Liver (tissue), 3 donors: Measurements from ENCODE around the gene TMF1.

Experiments
- FOXA1 ChIP-seq: IDR thresholded peaks from 2 replicates; pipeline ENCODE4 v1.6.1; 2016; ENCODE audit warnings: antibody characterized with exemption
- GABPA ChIP-seq, 2 donors: IDR thresholded peaks in 1 of 2; conservative IDR thresholded peaks in 1 of 2; 2 replicates each; pipeline ENCODE4 v1.6.1; 2016; ENCODE audit warnings: antibody characterized with exemption in 2 of 2, mild to moderate bottlenecking in 1 of 2, moderate library complexity in 1 of 2
- NR2F2 ChIP-seq: IDR thresholded peaks from 2 replicates; pipeline ENCODE4 v1.6.1; 2016; ENCODE audit warnings: antibody characterized with exemption
- RAD21 ChIP-seq, 2 donors: IDR thresholded peaks; 2 replicates each; pipeline ENCODE4 v1.6.1; 2016; ENCODE audit warnings: antibody characterized with exemption in 2 of 2, mild to moderate bottlenecking in 2 of 2
- SP1 ChIP-seq: IDR thresholded peaks from 2 replicates; pipeline ENCODE4 v1.6.1; 2018; ENCODE audit warnings: antibody characterized with exemption, mild to moderate bottlenecking
- TAF1 ChIP-seq: conservative IDR thresholded peaks from 2 replicates; pipeline ENCODE4 v1.6.1; 2016; ENCODE audit warnings: antibody characterized with exemption, mild to moderate bottlenecking
- YY1 ChIP-seq: IDR thresholded peaks from 2 replicates; pipeline ENCODE4 v1.6.1; 2016; ENCODE audit warnings: antibody characterized with exemption, mild to moderate bottlenecking
- TF ChIP-seq, protein P1 (sequence below): fragments of 150-350 bp; IDR thresholded peaks from 2 replicates; pipeline ENCODE4 v1.5.1; 2017; ENCODE audit warnings: improper control_type of control experiment, low read depth, low read length; ENCODE audit not compliant: missing input control
- TF ChIP-seq, protein P2 (sequence below): IDR thresholded peaks from 2 replicates; pipeline ENCODE4 v1.6.1; 2016; ENCODE audit warnings: antibody characterized with exemption, mild to moderate bottlenecking
- TF ChIP-seq, protein P3 (sequence below): IDR thresholded peaks from 2 replicates; pipeline ENCODE4 v1.6.1; 2016; ENCODE audit warnings: antibody characterized with exemption
- TF ChIP-seq, protein P4 (sequence below): IDR thresholded peaks from 2 replicates; pipeline ENCODE4 v1.6.1; 2016; ENCODE audit warnings: antibody characterized with exemption
- TF ChIP-seq, protein P5 (sequence below): IDR thresholded peaks from 2 replicates; pipeline ENCODE4 v1.6.1; 2016; ENCODE audit warnings: antibody characterized with exemption
- donor health status: healthy.
- donor health status: healthy.

DNA sequence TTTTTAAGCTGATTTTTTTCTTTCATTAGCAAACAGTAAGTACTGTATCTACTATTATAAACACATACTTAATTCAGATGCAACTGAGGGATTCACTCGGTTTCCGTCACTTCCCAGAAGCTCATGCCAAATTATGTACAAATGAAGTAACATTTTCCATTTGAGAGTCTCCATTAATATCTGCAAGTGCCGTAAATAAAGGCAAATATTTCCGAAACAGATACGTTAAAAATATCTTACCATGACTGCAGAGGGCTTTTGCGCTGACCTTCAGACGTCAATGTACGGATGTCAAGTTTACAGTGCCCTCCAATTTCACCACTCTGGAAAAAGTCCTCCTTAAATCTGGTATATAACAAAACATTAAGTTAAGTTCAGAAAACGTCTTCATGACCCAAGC is 48.0 kb downstream of the TMF1 start:
- TF ChIP-seq, protein P1, sequence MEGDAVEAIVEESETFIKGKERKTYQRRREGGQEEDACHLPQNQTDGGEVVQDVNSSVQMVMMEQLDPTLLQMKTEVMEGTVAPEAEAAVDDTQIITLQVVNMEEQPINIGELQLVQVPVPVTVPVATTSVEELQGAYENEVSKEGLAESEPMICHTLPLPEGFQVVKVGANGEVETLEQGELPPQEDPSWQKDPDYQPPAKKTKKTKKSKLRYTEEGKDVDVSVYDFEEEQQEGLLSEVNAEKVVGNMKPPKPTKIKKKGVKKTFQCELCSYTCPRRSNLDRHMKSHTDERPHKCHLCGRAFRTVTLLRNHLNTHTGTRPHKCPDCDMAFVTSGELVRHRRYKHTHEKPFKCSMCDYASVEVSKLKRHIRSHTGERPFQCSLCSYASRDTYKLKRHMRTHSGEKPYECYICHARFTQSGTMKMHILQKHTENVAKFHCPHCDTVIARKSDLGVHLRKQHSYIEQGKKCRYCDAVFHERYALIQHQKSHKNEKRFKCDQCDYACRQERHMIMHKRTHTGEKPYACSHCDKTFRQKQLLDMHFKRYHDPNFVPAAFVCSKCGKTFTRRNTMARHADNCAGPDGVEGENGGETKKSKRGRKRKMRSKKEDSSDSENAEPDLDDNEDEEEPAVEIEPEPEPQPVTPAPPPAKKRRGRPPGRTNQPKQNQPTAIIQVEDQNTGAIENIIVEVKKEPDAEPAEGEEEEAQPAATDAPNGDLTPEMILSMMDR: no peak
- TF ChIP-seq, protein P2, sequence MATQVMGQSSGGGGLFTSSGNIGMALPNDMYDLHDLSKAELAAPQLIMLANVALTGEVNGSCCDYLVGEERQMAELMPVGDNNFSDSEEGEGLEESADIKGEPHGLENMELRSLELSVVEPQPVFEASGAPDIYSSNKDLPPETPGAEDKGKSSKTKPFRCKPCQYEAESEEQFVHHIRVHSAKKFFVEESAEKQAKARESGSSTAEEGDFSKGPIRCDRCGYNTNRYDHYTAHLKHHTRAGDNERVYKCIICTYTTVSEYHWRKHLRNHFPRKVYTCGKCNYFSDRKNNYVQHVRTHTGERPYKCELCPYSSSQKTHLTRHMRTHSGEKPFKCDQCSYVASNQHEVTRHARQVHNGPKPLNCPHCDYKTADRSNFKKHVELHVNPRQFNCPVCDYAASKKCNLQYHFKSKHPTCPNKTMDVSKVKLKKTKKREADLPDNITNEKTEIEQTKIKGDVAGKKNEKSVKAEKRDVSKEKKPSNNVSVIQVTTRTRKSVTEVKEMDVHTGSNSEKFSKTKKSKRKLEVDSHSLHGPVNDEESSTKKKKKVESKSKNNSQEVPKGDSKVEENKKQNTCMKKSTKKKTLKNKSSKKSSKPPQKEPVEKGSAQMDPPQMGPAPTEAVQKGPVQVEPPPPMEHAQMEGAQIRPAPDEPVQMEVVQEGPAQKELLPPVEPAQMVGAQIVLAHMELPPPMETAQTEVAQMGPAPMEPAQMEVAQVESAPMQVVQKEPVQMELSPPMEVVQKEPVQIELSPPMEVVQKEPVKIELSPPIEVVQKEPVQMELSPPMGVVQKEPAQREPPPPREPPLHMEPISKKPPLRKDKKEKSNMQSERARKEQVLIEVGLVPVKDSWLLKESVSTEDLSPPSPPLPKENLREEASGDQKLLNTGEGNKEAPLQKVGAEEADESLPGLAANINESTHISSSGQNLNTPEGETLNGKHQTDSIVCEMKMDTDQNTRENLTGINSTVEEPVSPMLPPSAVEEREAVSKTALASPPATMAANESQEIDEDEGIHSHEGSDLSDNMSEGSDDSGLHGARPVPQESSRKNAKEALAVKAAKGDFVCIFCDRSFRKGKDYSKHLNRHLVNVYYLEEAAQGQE: no peak
- TF ChIP-seq RAD21 (IDR thresholded peaks at IDR 0.05): no peak
- peak; percentile 42 for TF ChIP-seq NR2F2
- TF ChIP-seq, protein P3, sequence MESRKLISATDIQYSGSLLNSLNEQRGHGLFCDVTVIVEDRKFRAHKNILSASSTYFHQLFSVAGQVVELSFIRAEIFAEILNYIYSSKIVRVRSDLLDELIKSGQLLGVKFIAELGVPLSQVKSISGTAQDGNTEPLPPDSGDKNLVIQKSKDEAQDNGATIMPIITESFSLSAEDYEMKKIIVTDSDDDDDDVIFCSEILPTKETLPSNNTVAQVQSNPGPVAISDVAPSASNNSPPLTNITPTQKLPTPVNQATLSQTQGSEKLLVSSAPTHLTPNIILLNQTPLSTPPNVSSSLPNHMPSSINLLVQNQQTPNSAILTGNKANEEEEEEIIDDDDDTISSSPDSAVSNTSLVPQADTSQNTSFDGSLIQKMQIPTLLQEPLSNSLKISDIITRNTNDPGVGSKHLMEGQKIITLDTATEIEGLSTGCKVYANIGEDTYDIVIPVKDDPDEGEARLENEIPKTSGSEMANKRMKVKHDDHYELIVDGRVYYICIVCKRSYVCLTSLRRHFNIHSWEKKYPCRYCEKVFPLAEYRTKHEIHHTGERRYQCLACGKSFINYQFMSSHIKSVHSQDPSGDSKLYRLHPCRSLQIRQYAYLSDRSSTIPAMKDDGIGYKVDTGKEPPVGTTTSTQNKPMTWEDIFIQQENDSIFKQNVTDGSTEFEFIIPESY: no peak
- TF ChIP-seq, protein P4, sequence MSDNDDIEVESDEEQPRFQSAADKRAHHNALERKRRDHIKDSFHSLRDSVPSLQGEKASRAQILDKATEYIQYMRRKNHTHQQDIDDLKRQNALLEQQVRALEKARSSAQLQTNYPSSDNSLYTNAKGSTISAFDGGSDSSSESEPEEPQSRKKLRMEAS: no peak
- TF ChIP-seq TAF1: no peak
- no peak for TF ChIP-seq GABPA (IDR thresholded peaks at IDR 0.05 in 1 of 2, conservative IDR thresholded peaks at IDR 0.05 in 1 of 2)
- no peak for TF ChIP-seq FOXA1
- no peak for TF ChIP-seq SP1
- TF ChIP-seq, protein P5, sequence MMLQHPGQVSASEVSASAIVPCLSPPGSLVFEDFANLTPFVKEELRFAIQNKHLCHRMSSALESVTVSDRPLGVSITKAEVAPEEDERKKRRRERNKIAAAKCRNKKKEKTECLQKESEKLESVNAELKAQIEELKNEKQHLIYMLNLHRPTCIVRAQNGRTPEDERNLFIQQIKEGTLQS: no peak
- no peak for TF ChIP-seq YY1
